ACHN (cell line): ENCODE data around the gene UBAC2.

ENCODE experiments used
- DNase-seq: peaks from one replicate; pipeline ENCODE4 v3.0.0-alpha.2; 2015
- in situ Hi-C: cut with HindIII; loops from 2 replicates; pipeline ENCODE4 v1.10.0; 2017; ENCODE audit warnings: low sequenced_read_pairs, low pct_ligation_motif_present, low pct_unique_long_range_greater_than_20kb

Gene UBAC2

GRCh38 chr13:99280166-99280565 lies 79.5 kb downstream of the UBAC2 start:
- no peak for DNase-seq
- in situ Hi-C loops: no loop called here

GRCh38 chr13:99281811-99282263 lies 81.2 kb downstream of the UBAC2 start:
- in situ Hi-C loops: no loop called here
- DNase-seq: no peak

GRCh38 chr13:99282264-99283231 lies 81.9 kb downstream of the UBAC2 start:
- in situ Hi-C loops: no loop called here
- no peak for DNase-seq

GRCh38 chr13:99285432-99286182 lies 85.0 kb downstream of the UBAC2 start:
- no peak for DNase-seq
- in situ Hi-C loops: no loop called here

GRCh38 chr13:99287551-99287950 lies 86.9 kb downstream of the UBAC2 start:
- in situ Hi-C loops: no loop called here

GRCh38 chr13:99288089-99288488 lies 87.4 kb downstream of the UBAC2 start:
- no peak for DNase-seq
- in situ Hi-C loops: no loop called here

More at GRCh38 chr13:99287551-99287950, 86.9 kb downstream of the UBAC2 start:
- DNase-seq: no peak

GRCh38 chr13:99289271-99289670 lies 88.6 kb downstream of the UBAC2 start:
- no peak for DNase-seq
- in situ Hi-C loops: no loop called here

- in situ Hi-C loops: no loop called here
- no peak for DNase-seq
Observed at GRCh38 chr13:99289674-99290337, 89.2 kb downstream of the UBAC2 start.

GRCh38 chr13:99290894-99291293 lies 90.2 kb downstream of the UBAC2 start:
- in situ Hi-C loops: no loop called here
- DNase-seq: no peak

GRCh38 chr13:99293178-99293577 lies 92.5 kb downstream of the UBAC2 start:
- no peak for DNase-seq
- in situ Hi-C loops: no loop called here

GRCh38 chr13:99294198-99294597 lies 93.5 kb downstream of the UBAC2 start:
- DNase-seq: no peak
- in situ Hi-C loops: no loop called here

- in situ Hi-C loops: no loop called here
- DNase-seq: no peak
Observed at GRCh38 chr13:99294958-99295357, 94.3 kb downstream of the UBAC2 start.

GRCh38 chr13:99295488-99296252 lies 95.0 kb downstream of the UBAC2 start:
- in situ Hi-C loops: no loop called here
- DNase-seq: no peak

- no peak for DNase-seq
- in situ Hi-C loops: no loop called here
Observed at GRCh38 chr13:99296398-99296797, 95.7 kb downstream of the UBAC2 start.

GRCh38 chr13:99297331-99297730 lies 96.7 kb downstream of the UBAC2 start:
- in situ Hi-C loops: no loop called here
- no peak for DNase-seq

GRCh38 chr13:99298056-99298455 lies 97.4 kb downstream of the UBAC2 start:
- no peak for DNase-seq
- in situ Hi-C loops: no loop called here

GRCh38 chr13:99299256-99299919 lies 98.7 kb downstream of the UBAC2 start:
- no peak for DNase-seq
- in situ Hi-C loops: no loop called here

- no peak for DNase-seq
- in situ Hi-C loops: no loop called here
Observed at GRCh38 chr13:99299920-99300341, 99.3 kb downstream of the UBAC2 start.
